Measurements from ENCODE around the gene NPC1.

DNA sequence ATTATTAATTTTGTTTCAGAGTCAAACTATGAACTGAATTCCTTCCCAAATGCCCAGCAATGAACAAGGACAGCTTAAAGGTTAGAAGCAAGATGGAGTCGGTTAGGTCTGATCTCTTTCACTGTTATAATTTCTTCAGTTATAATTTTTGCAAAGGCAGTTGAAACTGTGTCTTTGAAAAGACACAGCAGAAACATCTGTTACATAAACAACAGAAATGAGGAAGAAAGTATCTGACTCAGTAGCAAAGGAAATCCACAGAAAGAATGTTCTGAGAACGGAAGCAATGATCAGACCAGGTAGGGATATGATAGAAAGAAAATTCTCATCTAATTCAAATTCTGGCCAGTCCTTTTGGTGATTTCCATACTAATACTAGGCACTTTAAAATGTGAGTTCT lies 88.2 kb downstream of the NPC1 start:
- TF ChIP-seq, protein P1, sequence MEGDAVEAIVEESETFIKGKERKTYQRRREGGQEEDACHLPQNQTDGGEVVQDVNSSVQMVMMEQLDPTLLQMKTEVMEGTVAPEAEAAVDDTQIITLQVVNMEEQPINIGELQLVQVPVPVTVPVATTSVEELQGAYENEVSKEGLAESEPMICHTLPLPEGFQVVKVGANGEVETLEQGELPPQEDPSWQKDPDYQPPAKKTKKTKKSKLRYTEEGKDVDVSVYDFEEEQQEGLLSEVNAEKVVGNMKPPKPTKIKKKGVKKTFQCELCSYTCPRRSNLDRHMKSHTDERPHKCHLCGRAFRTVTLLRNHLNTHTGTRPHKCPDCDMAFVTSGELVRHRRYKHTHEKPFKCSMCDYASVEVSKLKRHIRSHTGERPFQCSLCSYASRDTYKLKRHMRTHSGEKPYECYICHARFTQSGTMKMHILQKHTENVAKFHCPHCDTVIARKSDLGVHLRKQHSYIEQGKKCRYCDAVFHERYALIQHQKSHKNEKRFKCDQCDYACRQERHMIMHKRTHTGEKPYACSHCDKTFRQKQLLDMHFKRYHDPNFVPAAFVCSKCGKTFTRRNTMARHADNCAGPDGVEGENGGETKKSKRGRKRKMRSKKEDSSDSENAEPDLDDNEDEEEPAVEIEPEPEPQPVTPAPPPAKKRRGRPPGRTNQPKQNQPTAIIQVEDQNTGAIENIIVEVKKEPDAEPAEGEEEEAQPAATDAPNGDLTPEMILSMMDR (optimal IDR thresholded peaks at IDR 0.05 in 1 of 3, IDR thresholded peaks at IDR 0.05 in 1 of 3, conservative IDR thresholded peaks at IDR 0.05 in 1 of 3; ENCODE audit: extremely low read depth in 1 of 3, insufficient read depth in 2 of 3, low read length in 3 of 3), result no peak
- no peak for TF ChIP-seq EZH2 (IDR thresholded peaks at IDR 0.05; ENCODE audit: low read length)
